Mammary epithelial cell (primary cell): ENCODE data around the gene FMO2.

Experiments used
- EZH2 ChIP-seq: IDR thresholded peaks from 2 replicates; pipeline ENCODE4 v1.6.1; 2012; ENCODE audit warnings: low read length, inconsistent platforms, borderline replicate concordance
- TF ChIP-seq, protein P1 (sequence below), 2 donors: IDR thresholded peaks in 1 of 2; conservative IDR thresholded peaks in 1 of 2; 2 replicates each; pipeline ENCODE4 v1.5.1; 2011 to 2012; ENCODE audit warnings: inconsistent platforms in 2 of 2, low read length in 2 of 2, mild to moderate bottlenecking in 2 of 2, control low read depth in 1 of 2, low read depth in 1 of 2; ENCODE audit not compliant: insufficient read depth in 1 of 2; ENCODE audit errors: extremely low read depth in 1 of 2

DNA sequence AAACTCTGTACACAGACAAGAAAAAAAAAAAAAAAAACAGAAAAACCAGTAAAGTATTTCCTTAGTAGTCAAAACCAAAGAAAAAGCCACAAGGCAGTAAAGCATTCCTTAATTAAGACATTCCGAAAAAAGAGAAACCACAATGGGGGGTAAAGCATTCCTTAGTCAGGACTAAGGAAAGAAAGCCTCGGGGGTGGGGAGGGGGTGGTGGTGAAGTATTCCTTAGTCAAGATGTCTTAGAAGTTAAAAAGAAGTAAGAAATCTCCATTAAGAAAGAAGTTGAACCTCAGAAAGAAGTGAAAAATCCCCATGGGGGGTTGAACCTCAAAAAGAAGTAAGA is 35.0 kb downstream of the FMO2 start:
- TF ChIP-seq, protein P1, sequence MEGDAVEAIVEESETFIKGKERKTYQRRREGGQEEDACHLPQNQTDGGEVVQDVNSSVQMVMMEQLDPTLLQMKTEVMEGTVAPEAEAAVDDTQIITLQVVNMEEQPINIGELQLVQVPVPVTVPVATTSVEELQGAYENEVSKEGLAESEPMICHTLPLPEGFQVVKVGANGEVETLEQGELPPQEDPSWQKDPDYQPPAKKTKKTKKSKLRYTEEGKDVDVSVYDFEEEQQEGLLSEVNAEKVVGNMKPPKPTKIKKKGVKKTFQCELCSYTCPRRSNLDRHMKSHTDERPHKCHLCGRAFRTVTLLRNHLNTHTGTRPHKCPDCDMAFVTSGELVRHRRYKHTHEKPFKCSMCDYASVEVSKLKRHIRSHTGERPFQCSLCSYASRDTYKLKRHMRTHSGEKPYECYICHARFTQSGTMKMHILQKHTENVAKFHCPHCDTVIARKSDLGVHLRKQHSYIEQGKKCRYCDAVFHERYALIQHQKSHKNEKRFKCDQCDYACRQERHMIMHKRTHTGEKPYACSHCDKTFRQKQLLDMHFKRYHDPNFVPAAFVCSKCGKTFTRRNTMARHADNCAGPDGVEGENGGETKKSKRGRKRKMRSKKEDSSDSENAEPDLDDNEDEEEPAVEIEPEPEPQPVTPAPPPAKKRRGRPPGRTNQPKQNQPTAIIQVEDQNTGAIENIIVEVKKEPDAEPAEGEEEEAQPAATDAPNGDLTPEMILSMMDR (conservative IDR thresholded peaks at IDR 0.05 in 1 of 2, IDR thresholded peaks at IDR 0.05 in 1 of 2; ENCODE audit: extremely low read depth in 1 of 2, insufficient read depth in 1 of 2, low read depth in 1 of 2, low read length in 2 of 2): no peak
- no peak for TF ChIP-seq EZH2
